ENCODE data around the gene IRGC.
"Not testable (repeated sequence)": the region's sequence is repeated elsewhere in the genome, so short reads cannot be mapped to it uniquely, and the experiment has no call there.

Gene IRGC

GRCh38 chr19:43755256-43755801 is 39.5 kb downstream of the IRGC start:
- peak; percentile 83 for DNase-seq

- no peak for DNase-seq
Observed at GRCh38 chr19:43759515-43759914, 43.6 kb downstream of the IRGC start.

GRCh38 chr19:43760941-43761340 is 45.1 kb downstream of the IRGC start:
- no peak for DNase-seq

DNA sequence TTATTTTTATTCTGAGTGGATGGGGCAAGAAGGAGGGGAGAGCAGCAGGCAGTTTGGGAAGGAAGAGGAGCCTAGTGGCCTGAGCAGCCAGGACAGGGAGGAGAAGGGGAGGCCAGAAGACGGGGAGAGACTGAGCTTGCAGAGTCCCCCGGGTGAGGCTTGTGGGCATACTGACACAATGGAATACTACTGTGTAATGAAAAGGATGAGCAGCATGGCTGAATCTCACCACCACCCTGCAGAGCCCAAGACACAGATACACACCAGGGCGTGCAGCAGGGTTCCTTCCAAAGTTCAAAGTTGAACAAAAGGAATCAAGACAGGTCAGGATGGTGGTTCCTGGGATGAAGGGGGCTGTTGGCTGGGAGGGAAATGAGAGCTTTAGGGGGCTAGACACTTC is 46.9 kb downstream of the IRGC start:
- DNase-seq: no peak

- no peak for DNase-seq
Observed at GRCh38 chr19:43763473-43763939, 47.6 kb downstream of the IRGC start.

DNA sequence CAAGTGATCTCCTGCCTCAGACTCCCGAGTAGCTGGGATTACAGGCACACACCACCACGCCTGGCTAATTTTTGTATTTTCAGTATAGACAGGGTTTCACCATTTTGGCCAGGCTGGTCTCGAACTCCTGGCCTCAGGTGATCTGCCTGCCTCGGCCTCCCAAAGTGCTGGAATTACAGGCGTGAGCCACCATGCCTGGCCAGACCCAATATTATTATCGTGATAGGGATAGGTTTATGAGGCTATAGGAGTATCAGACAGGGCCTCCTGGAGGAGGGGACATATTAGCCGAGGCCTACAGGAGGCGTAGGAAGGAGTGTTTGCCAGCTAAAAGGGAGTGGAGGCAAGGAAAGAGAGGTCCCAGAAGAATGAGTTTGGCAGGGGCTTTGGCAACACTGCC is 48.8 kb downstream of the IRGC start:
- DNase-seq: not testable (repeated sequence)

DNA sequence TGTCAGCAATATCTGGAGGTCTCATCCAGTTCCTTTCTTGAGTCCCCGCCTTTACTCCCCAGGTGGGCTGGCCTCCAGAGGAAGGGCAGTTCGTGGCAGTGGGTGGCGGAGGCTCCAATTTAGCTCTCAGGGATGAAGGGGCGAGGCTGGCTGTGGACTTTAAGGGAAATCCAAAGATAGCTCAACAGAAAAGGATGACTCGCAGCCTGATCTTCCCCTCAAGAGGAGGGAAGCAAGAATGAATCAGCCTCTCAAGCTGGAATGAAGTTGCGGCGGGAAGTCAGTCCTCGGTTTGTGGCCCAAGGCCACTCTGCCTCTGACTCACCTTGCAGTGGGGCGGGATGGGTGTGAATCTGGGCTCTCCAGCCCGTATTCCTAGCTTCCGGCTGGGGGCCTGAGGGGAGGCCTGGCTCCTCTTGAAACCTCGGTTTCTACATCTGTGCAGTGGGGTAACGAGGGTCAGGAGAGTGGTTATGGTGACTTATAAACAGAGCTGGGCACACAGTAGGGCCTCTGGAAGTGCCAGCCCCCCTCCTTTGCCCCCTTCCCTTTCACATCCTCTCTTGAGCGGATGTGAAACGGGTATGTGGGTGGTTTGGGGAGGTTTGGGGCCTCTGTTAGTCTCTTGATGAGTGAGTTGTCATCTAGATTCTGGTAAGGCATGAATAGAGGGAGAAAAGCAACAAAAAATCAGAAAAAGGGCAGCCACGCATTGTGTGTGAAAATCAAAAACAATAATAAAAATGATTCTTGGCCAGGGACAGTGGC is 49.4 kb downstream of the IRGC start:
- peak; percentile 52 for DNase-seq

- no peak for DNase-seq
Observed at GRCh38 chr19:43766755-43767043, 50.8 kb downstream of the IRGC start.

DNA sequence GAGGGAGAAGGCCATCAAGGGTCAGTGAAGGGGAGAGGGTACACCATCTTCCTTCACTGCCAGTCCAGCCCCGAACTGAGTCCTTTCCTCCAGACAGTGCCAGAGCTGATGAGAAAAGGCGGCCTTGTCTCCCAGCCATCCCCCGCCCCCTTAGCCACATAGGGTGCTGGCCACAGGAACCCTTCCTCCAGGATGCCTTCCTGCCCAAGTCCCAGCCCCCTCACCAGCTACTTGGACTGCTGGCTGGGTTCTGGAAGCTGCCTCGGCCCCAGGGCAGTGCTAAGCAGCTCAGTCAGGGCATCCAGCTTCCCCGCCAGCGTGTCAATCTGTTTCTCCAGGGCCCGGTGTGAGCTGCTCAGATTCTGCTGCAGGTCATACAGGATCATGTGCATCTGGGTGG is 51.4 kb downstream of the IRGC start:
- DNase-seq: no peak

DNA sequence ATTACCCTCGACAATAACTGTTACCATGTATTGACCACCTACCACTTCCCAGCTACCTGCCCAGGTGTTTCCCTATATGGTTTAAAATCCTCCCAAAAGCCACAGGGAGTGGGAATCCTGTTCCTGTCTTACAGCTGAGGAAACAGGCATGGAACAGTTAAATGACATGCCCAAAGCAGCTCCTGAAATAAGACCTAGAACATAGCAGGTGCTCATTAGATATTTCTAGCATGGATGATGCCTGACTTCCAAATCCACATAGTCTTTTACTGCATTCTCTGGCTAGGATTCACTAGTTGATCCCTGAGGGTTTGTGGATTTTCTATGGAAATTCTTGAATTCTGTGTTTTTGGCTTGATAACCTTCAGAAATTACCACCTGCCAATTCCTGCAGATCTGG is 51.9 kb downstream of the IRGC start:
- no peak for DNase-seq

DNA sequence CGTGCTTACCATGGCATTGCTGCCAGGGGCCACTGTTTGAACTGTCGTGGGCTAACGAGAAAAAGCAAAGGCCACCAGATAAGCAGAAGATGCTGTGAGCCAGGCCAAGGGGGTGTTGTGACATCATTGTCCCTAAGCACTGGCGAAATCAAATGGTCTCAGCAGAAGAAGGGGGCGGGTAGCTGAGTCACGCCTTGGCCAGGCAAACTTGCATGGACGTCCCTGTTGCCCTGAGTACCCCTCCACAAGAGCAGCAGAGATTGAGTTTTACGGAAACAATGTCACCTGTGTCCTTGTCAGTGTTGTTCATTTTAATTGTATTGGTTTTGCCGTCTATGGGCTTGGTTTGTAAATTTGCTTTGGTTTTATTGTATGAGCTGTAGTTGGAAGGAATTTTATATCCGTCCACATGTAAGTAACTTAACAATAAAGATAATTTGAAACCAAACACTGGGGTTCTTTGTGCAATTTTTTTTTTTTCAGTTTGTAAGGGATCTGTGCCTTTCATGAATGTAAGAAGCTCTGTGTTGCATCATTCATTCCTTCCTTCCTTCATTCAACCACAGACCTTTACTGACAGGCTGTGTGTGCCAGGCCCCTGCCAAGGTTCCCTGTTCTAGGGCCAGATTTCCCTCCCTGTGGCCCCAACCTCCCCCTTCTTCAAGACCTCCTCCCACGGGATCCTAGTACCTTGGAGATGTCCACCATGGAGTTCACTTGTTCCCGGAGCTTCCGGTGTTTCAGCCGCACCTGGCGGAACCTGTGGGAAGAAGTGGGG is 52.6 kb downstream of the IRGC start:
- DNase-seq: no peak

DNA sequence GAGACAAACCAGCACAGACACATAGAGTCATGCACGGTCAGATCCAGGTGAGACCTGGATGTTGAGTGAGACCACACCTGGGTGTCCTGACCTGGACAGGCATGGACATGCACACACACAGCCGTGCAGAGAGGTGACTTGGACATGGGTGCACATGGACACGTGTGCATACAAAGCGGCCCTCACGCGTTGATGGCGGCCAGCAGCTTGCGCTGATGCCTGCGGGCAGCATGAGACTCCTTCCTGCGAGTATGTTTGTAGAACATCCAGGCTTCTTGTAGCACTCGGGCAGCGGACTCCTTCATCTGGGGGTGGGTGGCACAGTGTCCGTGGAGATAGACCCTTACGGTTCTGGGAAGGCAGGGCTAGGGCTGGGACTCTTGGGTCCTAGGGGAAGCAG is 53.4 kb downstream of the IRGC start:
- no peak for DNase-seq
